Lower leg skin (tissue), 3 donors: ENCODE results near the gene MYO18A.

Source experiments
- POLR2A ChIP-seq, 2 donors: fragments of 450-650 bp; IDR thresholded peaks; one replicate each; pipeline ENCODE4 v1.6.1; 2016 to 2017; ENCODE audit warnings: antibody characterized with exemption in 2 of 2, mild to moderate bottlenecking in 1 of 2, moderate library complexity in 1 of 2
- TF ChIP-seq, protein P1 (sequence below), 3 donors: fragments of 450-650 bp; IDR thresholded peaks; one replicate each; pipeline ENCODE4 v1.5.1; 2016; ENCODE audit warnings: antibody characterized with exemption in 3 of 3, mild to moderate bottlenecking in 3 of 3, moderate library complexity in 2 of 3

GRCh38 chr17:29091606-29092289 lies 88.5 kb downstream of the MYO18A start:
- TF ChIP-seq, protein P1, sequence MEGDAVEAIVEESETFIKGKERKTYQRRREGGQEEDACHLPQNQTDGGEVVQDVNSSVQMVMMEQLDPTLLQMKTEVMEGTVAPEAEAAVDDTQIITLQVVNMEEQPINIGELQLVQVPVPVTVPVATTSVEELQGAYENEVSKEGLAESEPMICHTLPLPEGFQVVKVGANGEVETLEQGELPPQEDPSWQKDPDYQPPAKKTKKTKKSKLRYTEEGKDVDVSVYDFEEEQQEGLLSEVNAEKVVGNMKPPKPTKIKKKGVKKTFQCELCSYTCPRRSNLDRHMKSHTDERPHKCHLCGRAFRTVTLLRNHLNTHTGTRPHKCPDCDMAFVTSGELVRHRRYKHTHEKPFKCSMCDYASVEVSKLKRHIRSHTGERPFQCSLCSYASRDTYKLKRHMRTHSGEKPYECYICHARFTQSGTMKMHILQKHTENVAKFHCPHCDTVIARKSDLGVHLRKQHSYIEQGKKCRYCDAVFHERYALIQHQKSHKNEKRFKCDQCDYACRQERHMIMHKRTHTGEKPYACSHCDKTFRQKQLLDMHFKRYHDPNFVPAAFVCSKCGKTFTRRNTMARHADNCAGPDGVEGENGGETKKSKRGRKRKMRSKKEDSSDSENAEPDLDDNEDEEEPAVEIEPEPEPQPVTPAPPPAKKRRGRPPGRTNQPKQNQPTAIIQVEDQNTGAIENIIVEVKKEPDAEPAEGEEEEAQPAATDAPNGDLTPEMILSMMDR (IDR thresholded peaks at IDR 0.05), result no peak
- no peak for TF ChIP-seq POLR2A (IDR thresholded peaks at IDR 0.05)
